GM12878 (cell line): ENCODE data around the gene TBCD. TPM values are rescaled to one million over a fixed set of nuclear protein-coding genes. Genes with fewer than 3 reads are reported as not detected.

ENCODE experiments used
- ATAC-seq: fragments of 200-7000 bp; cut with Tn5 transposase; 3 replicates; pipeline ENCODE4 v1.9.1; 2020; ENCODE audit warnings: mild to moderate bottlenecking, moderate library complexity
- BruUV-seq: library from RNA; stranded (reverse); fragments of 400-500 nt; replicated peaks from 2 replicates; lab custom pipeline; 2021; lab: Mats Ljungman, UMichigan
- CTCF ChIA-PET: fragments of 300-600 bp; sonication (Branson Sonifier 250); formaldehyde crosslinking; extraction: SDS; loops from one replicate; lab custom pipeline; 2021; ENCODE audit warnings: inconsistent platforms; lab: Yijun Ruan, JAX
- POLR2A ChIA-PET: fragments of 350-600 bp; formaldehyde crosslinking; extraction: SDS; loops from one replicate; lab custom pipeline; 2021; ENCODE audit warnings: inconsistent platforms; lab: Charles Lee
- RAD21 ChIA-PET: fragments of 300-600 bp; sonication (Branson Sonifier 250); formaldehyde crosslinking; loops from one replicate; lab custom pipeline; 2023; ENCODE audit warnings: antibody characterized with exemption; ENCODE audit not compliant: unreplicated experiment; lab: Charles Lee
- SMC1A ChIA-PET: fragments of 300-600 bp; sonication (Branson Sonifier 250); formaldehyde crosslinking; loops from one replicate; lab custom pipeline; 2023; ENCODE audit not compliant: unreplicated experiment, uncharacterized antibody; lab: Charles Lee
- DNase-seq: peaks from one replicate; pipeline ENCODE4 v3.0.0-alpha.2; 2011; ENCODE audit warnings: low read depth, low spot score
- FAIRE-seq: peaks from 3 replicates; lab custom pipeline; 2011; peaks lifted over from hg19 to GRCh38; lab: Jason Lieb, UNC
- H2AFZ ChIP-seq: 2 replicates; pipeline ENCODE4 v1.6.0; 2011; ENCODE audit warnings: low read depth, low read length, control low read depth; ENCODE audit not compliant: control insufficient read depth
- H3K27ac ChIP-seq: 2 replicates; pipeline ENCODE4 v1.5.1; 2011; ENCODE audit warnings: control low read depth; ENCODE audit not compliant: control insufficient read depth, insufficient read depth
- H3K27me3 ChIP-seq, 2 experiments: replicated peaks in 1 of 2; 2 replicates each; pipeline versions ENCODE4 v1.6.0 to v1.6.1; 2011; ENCODE audit warnings: low read length in 1 of 2; ENCODE audit not compliant: control insufficient read depth in 2 of 2, insufficient read depth in 2 of 2
- H3K36me3 ChIP-seq, 2 experiments: 2 replicates each; pipeline ENCODE4 v1.5.1; 2011; ENCODE audit warnings: low read length in 1 of 2; ENCODE audit not compliant: control insufficient read depth in 2 of 2, insufficient read depth in 2 of 2
- H3K4me1 ChIP-seq: 2 replicates; pipeline ENCODE4 v1.6.1; 2011; ENCODE audit warnings: mild to moderate bottlenecking, low read length, moderate library complexity, mixed read lengths; ENCODE audit not compliant: control insufficient read depth, insufficient read depth
- H3K4me2 ChIP-seq: 2 replicates; pipeline ENCODE4 v1.6.0; 2011; ENCODE audit warnings: control low read depth; ENCODE audit not compliant: control insufficient read depth, insufficient read depth
- H3K4me3 ChIP-seq: fragments of 200-600 bp; sonication (generic); 2 replicates; pipeline ENCODE4 v1.5.1; 2016
- H3K79me2 ChIP-seq: 2 replicates; pipeline ENCODE4 v1.6.0; 2011; ENCODE audit warnings: low read length; ENCODE audit not compliant: control insufficient read depth, insufficient read depth
- H3K9ac ChIP-seq: 2 replicates; pipeline ENCODE4 v1.8.0; 2011; ENCODE audit warnings: low read length, control low read depth, mixed read lengths; ENCODE audit not compliant: control insufficient read depth, insufficient read depth
- H3K9me3 ChIP-seq: replicated peaks from 3 replicates; pipeline ENCODE4 v1.5.1; 2011; ENCODE audit warnings: mild to moderate bottlenecking, low read length; ENCODE audit not compliant: control insufficient read depth, insufficient read depth
- H4K20me1 ChIP-seq: 2 replicates; pipeline ENCODE4 v1.6.0; 2011; ENCODE audit not compliant: control insufficient read depth, insufficient read depth
- EP300 ChIP-seq, 2 experiments: fragments of 150-350 bp in 1 of 2; IDR thresholded peaks; 2 replicates each; pipeline ENCODE4 v1.6.1; 2011 to 2012; ENCODE audit warnings: low read depth in 2 of 2, low read length in 2 of 2, borderline replicate concordance in 1 of 2, improper control_type of control experiment in 1 of 2, inconsistent platforms in 1 of 2; ENCODE audit not compliant: control insufficient read depth in 1 of 2
- LARP7 ChIP-seq: fragments of 450-650 bp; IDR thresholded peaks from 2 replicates; pipeline ENCODE4 v1.6.1; 2017; ENCODE audit warnings: mild to moderate bottlenecking
- NFXL1 ChIP-seq: fragments of 450-650 bp; IDR thresholded peaks from 2 replicates; pipeline ENCODE4 v1.6.1; 2017; ENCODE audit warnings: antibody characterized with exemption, mild to moderate bottlenecking, borderline replicate concordance
- WGBS: methylation state at CpG from one replicate; pipeline ENCODE4 v1.1.6; 2016; ENCODE audit warnings: low lambda C conversion rate; ENCODE audit not compliant: insufficient replicate concordance, insufficient coverage; ENCODE audit errors: missing lambda C conversion rate; 5-methylcytosine and 5-hydroxymethylcytosine counted together
- in situ Hi-C: fragments of 300-500 bp; cut with MboI; formaldehyde crosslinking; loops from 9 replicates; pipeline ENCODE4 v1.14.3; 2018; ENCODE audit warnings: mixed read lengths
- intact Hi-C: fragments of 100-400 bp; cut with micrococcal nuclease; formaldehyde crosslinking; loops from one replicate; pipeline ENCODE4 v1.14.2; 2022; ENCODE audit not compliant: unreplicated experiment
- polyA plus RNA-seq, 11 experiments: library from polyadenylated mRNA; depleted of rRNA in 4 of 11; unstranded in 6 of 11; stranded (reverse) in 5 of 11; fragments of >200 nt; fragmentation: Nextera tagmentation in 4 of 11; fragmentation: Illumina TruSeq in 1 of 11; extraction: Ambion mirVana in 4 of 11; extraction: Trizol in 1 of 11; gene quantifications; 1 replicate in 1 of 11; 2 replicates in 10 of 11; pipeline versions ENCODE4 v1.2.1 to v1.2.3, GENCODE V29; 2011 to 2016; ENCODE audit warnings: inconsistent platforms in 2 of 11, missing spikeins in 2 of 11, low read depth in 1 of 11
- total RNA-seq, 4 experiments: library from RNA; depleted of rRNA in 3 of 4; stranded (reverse); fragments of >200 nt in 3 of 4; fragmentation: Illumina TruSeq in 1 of 4; extraction: Trizol in 1 of 4; gene quantifications; 2 replicates each; pipeline versions ENCODE4 v1.2.1 to v1.2.3, GENCODE V29; 2013 to 2021
- TF ChIP-seq, protein P1 (sequence below): IDR thresholded peaks from 2 replicates; pipeline ENCODE4 v1.6.1; 2011; ENCODE audit warnings: borderline replicate concordance, low read depth, mild to moderate bottlenecking, moderate library complexity, low read length; ENCODE audit not compliant: insufficient read depth, poor library complexity, severe bottlenecking

Gene TBCD
- total and polyA plus RNA-seq, 10 of the 15 experiments (the other 5 are each of a cell fraction or from before 2014, with no cell fraction given) = 10.3 to 114 (median 52.4) TPM

GRCh38 chr17:82803606-82804005, 51.7 kb downstream of the TBCD start:
- no peak for ATAC-seq
- no peaks in the 10 kb centered on the region for H4K20me1 ChIP-seq
- no peak overlapping the region for H3K27ac ChIP-seq
- DNase-seq = no peak
- H3K4me2 ChIP-seq = no peak overlapping the region
- no peak overlapping the region for H2AFZ ChIP-seq
- in situ Hi-C loops = no loop called here
- POLR2A ChIA-PET = no interaction called here
- no peaks in the 10 kb centered on the region; the same call in 2 of the 3 replicates for H3K9me3 ChIP-seq
- intact Hi-C loops = no loop called here
- TF ChIP-seq, protein P1, sequence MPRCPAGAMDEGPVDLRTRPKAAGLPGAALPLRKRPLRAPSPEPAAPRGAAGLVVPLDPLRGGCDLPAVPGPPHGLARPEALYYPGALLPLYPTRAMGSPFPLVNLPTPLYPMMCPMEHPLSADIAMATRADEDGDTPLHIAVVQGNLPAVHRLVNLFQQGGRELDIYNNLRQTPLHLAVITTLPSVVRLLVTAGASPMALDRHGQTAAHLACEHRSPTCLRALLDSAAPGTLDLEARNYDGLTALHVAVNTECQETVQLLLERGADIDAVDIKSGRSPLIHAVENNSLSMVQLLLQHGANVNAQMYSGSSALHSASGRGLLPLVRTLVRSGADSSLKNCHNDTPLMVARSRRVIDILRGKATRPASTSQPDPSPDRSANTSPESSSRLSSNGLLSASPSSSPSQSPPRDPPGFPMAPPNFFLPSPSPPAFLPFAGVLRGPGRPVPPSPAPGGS = no peak
- TF ChIP-seq EP300 (IDR thresholded peaks at IDR 0.05; ENCODE audit: borderline replicate concordance in 1 of 2, control insufficient read depth in 1 of 2, low read depth in 2 of 2, low read length in 2 of 2) (no peak), NFXL1 (no peak), LARP7 (no peak)
- H3K4me1 ChIP-seq = no peaks in the 10 kb centered on the region
- no peak overlapping the region for H3K4me3 ChIP-seq
- WGBS = 89% methylated on average over 14 of the region's 15 CpGs
- no peak for FAIRE-seq
- SMC1A ChIA-PET = no interaction called here
- RAD21 ChIA-PET = interaction anchor here (1.7 kb wide), 1 partner anchor 68 kb away, joined by 4 read pairs; no protein-coding TSS in a partner anchor
- no TSS peak for BruUV-seq
- H3K79me2 ChIP-seq = no peaks in the 10 kb centered on the region
- CTCF ChIA-PET = no interaction called here
- peaks cover 0 to 19% of the 10 kb centered on the region in 2 experiments; a peak in 2 of 4 replicates for H3K36me3 ChIP-seq
- H3K27me3 ChIP-seq = no peaks in the 10 kb centered on the region
- H3K9ac ChIP-seq = no peak overlapping the region
